Transverse colon (tissue), 4 donors: ENCODE results near the gene MGAT5.

ENCODE experiments used
- EP300 ChIP-seq: sonication (generic); formaldehyde crosslinking; IDR thresholded peaks from one replicate; pipeline ENCODE4 v1.6.1; 2017; ENCODE audit warnings: antibody characterized with exemption, low read depth
- POLR2A ChIP-seq: fragments of 450-650 bp; IDR thresholded peaks from one replicate; pipeline ENCODE4 v1.6.1; 2016; ENCODE audit warnings: antibody characterized with exemption, mild to moderate bottlenecking, moderate library complexity
- POLR2AphosphoS5 ChIP-seq, 3 donors: sonication (generic); formaldehyde crosslinking; IDR thresholded peaks; one replicate each; pipeline ENCODE4 v1.6.1; 2016; ENCODE audit warnings: antibody characterized with exemption in 3 of 3
- TF ChIP-seq, protein P1 (sequence below), 5 experiments: fragments of 200-600 bp in 3 of 5; fragments of 450-650 bp in 2 of 5; sonication (generic) in 3 of 5; IDR thresholded peaks; 1 replicate in 2 of 5; 2 replicates in 3 of 5; pipeline ENCODE4 v1.5.1; 2016 to 2017; ENCODE audit warnings: antibody characterized with exemption in 5 of 5, inconsistent platforms in 3 of 5, mild to moderate bottlenecking in 2 of 5, moderate library complexity in 1 of 5

GRCh38 chr2:134458950-134459349, 205.1 kb downstream of the MGAT5 start:
- TF ChIP-seq, protein P1, sequence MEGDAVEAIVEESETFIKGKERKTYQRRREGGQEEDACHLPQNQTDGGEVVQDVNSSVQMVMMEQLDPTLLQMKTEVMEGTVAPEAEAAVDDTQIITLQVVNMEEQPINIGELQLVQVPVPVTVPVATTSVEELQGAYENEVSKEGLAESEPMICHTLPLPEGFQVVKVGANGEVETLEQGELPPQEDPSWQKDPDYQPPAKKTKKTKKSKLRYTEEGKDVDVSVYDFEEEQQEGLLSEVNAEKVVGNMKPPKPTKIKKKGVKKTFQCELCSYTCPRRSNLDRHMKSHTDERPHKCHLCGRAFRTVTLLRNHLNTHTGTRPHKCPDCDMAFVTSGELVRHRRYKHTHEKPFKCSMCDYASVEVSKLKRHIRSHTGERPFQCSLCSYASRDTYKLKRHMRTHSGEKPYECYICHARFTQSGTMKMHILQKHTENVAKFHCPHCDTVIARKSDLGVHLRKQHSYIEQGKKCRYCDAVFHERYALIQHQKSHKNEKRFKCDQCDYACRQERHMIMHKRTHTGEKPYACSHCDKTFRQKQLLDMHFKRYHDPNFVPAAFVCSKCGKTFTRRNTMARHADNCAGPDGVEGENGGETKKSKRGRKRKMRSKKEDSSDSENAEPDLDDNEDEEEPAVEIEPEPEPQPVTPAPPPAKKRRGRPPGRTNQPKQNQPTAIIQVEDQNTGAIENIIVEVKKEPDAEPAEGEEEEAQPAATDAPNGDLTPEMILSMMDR (IDR thresholded peaks at IDR 0.05), result no peak
- TF ChIP-seq POLR2A (no peak), POLR2AphosphoS5 (IDR thresholded peaks at IDR 0.05) (no peak), EP300 (no peak)
